GM21515 (cell line): ENCODE measurements around the gene GCDH.
"Not testable (repeated sequence)": the region's sequence is repeated elsewhere in the genome, so short reads cannot be mapped to it uniquely, and the experiment has no call there.

ENCODE experiments used
- ATAC-seq: cut with Tn5 transposase; IDR thresholded peaks from one replicate; pipeline ENCODE4 v1.9.1; 2021; ENCODE audit not compliant: unreplicated experiment

Gene GCDH

DNA sequence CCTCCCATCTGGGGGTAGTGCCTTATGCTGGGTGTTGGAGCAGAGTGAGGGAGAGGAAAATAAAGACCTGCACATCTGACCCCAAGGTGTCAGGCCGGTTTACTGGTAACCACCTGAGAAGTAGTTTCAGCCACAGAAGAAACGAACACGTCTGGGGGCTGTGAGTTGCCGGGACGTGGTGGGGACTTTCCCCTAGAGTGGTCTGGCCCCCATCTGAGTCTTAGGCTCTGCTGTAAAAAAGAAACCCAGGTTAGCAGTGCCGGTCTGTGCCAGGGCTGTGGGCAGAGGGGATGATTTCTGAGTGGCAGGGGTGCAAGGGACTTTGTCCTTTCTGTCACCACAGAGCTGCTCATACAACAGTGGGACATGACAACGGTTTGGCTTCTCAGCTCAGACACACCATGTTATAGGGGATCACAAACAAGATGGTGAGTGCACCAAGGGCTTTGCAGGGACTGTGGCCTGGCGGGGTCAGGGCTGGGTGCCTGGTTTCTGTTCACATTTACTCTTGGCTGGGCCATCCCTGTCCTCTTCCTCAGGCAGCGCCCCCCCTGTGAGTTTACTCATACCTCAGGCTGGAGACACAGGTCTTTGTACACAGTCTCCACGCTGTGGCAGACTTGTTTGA is 9.0 kb downstream of the GCDH start:
- no peak for ATAC-seq

DNA sequence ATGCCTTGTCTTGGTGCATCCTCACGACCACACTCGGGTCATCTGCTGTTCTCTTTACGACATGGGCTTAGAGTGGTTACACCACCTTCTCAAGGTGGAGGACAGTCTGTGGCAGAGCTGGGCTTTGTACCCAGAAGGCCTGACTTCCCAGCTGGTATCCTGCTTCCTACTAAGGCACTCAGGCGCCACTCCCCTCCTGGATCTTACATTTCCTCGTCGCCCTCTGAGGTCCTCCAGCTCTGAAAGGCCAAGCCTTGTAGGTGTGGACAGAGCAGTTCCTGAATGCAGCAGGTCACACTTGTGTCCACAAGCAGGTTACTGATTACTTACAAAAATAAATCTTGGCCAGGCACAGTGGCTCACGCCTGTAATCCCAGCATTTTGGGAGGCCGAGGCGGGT is 16.2 kb downstream of the GCDH start:
- ATAC-seq, result no peak

DNA sequence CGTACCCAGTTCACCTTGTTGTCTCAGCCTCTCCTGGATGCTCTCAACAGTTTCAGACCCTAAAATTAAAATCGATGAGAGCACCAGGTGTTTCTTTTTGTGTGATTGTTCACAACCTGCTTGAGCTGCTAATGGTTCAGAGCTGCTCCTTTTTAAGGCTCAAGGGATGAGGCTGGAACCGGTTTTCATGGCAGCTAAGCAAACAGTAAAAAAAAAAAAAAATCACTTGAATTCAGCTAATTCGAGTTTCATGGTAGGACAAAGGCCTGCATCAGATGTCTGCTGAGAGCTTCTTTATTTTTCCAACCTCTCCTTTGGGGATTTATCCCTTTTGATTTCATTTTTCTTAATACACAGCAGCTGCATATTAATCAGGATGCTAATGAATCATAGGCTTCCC is 21.6 kb downstream of the GCDH start:
- no peak for ATAC-seq

- no peak for ATAC-seq
Observed at GRCh38 chr19:12913011-12913561, 22.1 kb downstream of the GCDH start.

- ATAC-seq, result no peak
Observed at GRCh38 chr19:12913851-12914690, 23.1 kb downstream of the GCDH start.

GRCh38 chr19:12915860-12916259 is 24.9 kb downstream of the GCDH start:
- not testable (repeated sequence) for ATAC-seq

GRCh38 chr19:12918253-12918652 is 27.3 kb downstream of the GCDH start:
- ATAC-seq, result no peak

GRCh38 chr19:12921047-12921446 is 30.1 kb downstream of the GCDH start:
- no peak for ATAC-seq

- no peak for ATAC-seq
Observed at GRCh38 chr19:12922959-12923358, 32.0 kb downstream of the GCDH start.

DNA sequence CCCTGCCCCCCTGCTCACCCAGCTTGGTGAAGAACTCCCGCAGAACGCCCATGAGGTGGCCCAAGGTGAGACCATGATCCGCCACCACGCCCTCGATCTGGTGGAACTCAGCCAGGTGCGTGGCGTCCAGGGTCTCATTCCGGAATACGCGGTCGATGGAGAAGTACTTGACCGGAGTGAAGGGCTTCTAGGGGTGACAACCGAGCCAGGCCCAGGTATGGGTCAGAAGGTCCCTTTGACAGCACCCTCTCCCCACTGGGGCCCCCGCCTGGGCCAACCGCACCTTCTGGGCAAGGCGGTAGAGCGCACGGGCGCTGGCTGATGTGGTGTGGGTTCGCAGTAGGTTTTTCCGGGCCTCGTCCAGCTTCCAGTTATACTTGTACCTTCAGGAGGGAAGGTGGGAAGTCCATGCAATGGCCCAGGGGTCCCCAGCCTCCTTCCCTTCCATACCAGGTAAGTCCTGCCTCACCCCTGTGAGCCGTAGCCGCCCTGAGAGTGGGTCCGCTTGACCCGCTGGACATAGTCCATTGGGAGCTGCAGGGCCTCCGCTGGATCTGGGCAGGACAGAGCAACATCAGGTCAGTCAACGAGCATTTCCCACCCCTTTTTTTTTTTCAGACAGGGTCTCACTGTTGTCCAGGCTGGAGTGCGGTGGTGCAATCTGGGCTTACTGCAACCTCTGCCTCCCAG is 33.8 kb downstream of the GCDH start:
- no peak for ATAC-seq

GRCh38 chr19:12930002-12930645 is 39.2 kb downstream of the GCDH start:
- no peak for ATAC-seq

DNA sequence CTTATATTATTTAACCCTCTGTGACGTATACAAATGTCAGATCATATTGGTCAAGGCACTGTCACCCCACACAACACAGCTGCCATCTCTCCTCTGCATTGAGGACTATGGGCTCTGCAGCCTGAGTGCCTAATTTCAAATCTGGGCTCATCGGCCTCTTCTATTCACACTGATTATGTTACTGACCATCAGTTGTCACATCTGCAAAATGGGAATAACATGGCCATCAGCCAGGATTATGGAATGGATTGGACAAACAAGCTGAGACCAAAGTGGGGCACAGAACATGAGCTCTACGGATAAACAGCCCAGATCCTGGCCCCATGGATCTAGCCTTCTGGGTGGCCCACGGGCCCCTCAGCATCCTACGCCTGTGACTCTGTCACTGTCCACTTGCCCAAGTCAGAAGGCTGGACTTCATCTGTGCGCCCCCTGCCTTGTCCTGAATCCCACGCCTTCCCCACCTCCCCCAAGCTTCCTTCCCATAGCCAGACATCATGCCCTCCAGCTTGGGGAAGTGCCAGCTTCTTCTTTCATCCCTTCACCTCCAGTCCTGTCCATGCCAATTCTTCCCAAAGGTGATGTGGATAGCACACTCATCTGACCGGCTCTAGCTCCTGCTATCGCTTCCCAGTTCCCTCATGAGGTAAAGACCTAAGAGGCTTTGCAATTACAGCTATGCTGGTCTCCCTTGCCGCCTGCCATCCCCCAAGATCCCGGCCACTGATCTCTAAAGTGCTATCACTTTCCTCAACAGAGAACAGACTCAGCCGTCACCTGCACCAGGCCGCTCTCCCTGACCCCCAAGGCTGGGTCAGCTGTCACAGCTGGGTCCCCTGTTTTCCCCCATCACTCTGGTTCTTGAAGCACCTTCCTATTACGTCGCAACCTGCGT is 41.7 kb downstream of the GCDH start:
- no peak for ATAC-seq

DNA sequence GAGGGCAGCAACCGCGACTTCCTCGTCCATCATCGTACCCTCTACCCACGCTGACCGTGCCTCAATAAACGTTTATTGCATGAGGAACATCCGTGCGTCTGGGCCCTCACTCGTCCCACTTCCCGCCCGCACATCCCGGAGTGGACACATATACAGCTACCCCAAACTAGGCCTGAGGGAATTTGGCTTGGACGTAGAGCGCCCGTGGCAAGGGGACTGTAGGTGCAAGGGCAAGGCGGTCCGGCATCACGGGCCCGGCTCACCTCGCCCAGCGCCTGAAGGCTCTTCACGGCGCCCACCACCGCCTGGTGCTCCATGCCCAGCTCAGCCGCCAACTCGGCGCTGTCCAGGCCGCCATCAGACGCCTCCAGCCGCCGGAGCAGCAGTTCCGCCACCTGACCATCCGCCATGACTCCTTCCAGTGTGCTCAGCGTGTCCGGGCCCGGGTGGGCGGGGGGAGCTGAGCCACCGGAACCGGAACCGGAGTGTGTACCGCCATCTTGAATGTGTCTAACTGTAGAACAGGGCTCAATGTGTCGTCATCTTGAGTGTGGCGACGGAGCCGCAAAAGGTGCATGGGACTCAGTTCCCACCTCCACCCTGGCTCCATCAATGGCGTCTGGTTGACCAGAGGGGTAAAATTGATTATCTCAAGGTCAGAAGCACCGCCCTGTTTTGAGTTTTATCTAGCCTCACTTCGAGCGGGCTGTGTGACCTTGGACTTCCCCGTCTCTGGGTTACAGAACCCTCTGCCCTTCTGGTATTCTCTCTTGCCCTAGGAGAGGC is 42.5 kb downstream of the GCDH start, which contains the start of gene FARSA:
TSS of gene FARSA (minus strand) at position 425 of the 786 bp plus-strand sequence. CDS start at position 410, 15 bp downstream.
- ATAC-seq, result peak; percentile 45

GRCh38 chr19:12935071-12935470 is 44.1 kb downstream of the GCDH start:
- no peak for ATAC-seq

DNA sequence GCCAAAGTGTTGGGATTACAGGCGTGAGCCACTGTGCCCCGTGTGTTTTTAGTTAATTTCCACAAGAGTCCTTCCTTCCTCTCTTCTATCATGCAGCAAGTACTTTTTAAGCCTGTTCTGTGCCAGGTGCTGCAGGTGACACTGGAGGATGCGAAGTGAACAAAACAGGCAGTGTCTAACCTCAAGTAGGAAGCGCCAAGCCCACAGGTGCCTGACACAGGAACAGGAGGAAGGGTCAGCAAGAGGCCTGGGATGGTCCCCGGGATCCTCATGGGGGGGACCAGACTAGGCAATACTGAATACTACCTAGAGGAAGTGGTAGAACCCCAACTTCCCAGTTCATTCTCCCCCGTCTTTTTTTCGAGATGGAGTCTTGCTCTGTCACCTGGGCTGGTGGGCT is 45.6 kb downstream of the GCDH start:
- no peak for ATAC-seq

DNA sequence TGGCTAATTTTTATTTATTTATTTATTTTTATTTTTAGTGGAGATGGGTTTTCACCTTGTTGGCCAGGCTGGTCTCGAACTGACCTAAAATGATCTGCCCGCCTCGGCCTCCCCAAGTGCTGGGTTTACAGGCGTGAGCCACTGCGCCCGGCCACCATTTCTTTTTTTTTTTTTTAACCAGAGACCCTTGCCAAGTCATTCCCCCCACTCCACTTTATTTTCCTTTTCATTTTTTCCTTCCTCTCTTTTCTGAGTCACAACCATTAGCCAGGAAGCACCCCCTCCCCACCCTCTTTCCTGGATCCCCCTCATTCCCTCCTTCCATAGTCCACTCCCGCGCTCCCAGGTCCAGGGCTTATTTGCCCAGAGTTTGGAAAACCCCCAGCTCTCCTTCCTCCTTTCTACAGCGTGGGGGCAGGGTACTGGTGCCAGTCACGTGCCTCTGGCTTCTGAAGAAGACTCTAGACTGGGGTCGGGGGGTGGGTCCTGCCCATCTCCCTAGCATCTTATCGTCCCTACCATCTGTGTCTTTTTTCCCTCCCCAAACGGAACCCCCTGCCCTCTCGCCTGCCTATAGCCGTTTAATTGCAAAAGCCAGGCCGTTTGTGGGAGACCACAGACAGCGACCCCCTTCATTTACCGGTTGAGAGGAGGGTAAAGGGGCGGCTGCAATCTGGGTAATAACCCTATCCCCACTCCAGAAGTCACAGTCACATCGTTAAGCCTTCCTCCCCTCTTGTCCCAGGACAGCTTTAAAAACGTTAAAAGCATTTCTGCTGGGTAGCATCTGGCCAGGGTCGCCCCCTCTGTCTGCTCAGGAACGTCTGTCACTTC is 46.4 kb downstream of the GCDH start:
- no peak for ATAC-seq

DNA sequence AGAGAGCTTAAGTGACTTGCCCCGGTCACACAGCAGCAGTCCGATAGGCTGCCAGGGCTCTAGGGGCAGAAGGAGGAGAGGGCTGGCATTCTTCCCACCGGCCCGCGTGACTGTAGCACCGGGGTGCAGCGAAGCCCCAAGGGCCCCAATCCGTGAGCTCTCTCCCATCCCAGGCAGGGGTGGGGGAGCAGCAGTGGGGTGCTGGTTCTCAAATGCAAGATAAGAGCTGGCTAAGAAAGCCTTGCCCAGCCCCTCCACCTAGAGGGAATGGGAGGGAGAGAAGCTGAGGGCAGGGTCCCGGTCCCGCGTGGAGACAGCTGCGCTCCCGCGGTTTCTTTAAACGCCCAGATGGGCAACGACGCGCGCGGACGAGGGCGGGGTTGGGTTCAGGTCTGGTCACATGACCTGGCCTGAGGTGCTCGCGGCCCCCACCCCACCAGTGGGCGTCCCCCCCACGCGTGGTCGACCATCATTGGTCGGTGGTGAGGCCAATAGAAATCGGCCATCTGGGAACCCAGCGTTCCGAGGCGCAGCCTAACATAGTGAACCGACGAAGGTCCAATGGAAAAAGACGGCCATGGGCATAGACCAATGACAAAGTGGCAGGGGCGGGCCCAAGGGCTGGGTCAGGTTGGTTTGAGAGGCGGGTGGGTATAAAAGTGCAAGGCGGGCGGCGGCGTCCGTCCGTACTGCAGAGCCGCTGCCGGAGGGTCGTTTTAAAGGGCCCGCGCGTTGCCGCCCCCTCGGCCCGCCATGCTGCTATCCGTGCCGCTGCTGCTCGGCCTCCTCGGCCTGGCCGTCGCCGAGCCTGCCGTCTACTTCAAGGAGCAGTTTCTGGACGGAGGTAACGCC is 47.2 kb downstream of the GCDH start, which contains the start of gene CALR:
TSS of gene CALR (plus strand) at position 683 of the 852 bp plus-strand sequence. CDS start at position 754, 71 bp downstream.
- ATAC-seq, result peak; percentile 75
